ENCODE data around the gene GRAMD2B. TPM values are rescaled to one million over a fixed set of nuclear protein-coding genes. Genes with fewer than 3 reads are reported as not detected.

GRAMD2B gene
- polyA plus RNA-seq, 1 donor from 2014 or later: not detected

GRCh38 chr5:126543009-126543408 lies 119.8 kb downstream of the GRAMD2B start:
- Histone ChIP-seq H3K36me3 (ENCODE audit: insufficient read depth, low read length) (no peaks in the 10 kb centered on the region), H3K27me3 (ENCODE audit: insufficient read depth, low read depth, low read length) (no peaks in the 10 kb centered on the region), H3F3A (ENCODE audit: insufficient read depth, low read length, poor library complexity, severe bottlenecking) (no peaks in the 10 kb centered on the region), H3K4me2 (ENCODE audit: low read length) (no peak overlapping the region), H3K9ac (ENCODE audit: low read length) (no peak overlapping the region), H3K27ac (ENCODE audit: low read length) (no peak overlapping the region), H3K9me2 (ENCODE audit: insufficient read depth, low read length) (no peaks in the 10 kb centered on the region), H4K20me1 (ENCODE audit: insufficient read depth) (no peaks in the 10 kb centered on the region), H3K9me3 (ENCODE audit: low read length) (no peaks in the 10 kb centered on the region), H2AFZ (ENCODE audit: low read depth, low read length) (no peak overlapping the region), H3K79me2 (replicated peaks; ENCODE audit: insufficient read depth, low read length) (no peaks in the 10 kb centered on the region), H3K4me3 (ENCODE audit: low read length) (no peak overlapping the region)
- TF ChIP-seq POLR2AphosphoS5 (IDR thresholded peaks at IDR 0.05) (no peak), EZH2 (IDR thresholded peaks at IDR 0.05; ENCODE audit: borderline replicate concordance, insufficient read depth, low read length, poor library complexity, severe bottlenecking) (no peak), RAD21 (conservative IDR thresholded peaks at IDR 0.05) (no peak), SMC3 (conservative IDR thresholded peaks at IDR 0.05; ENCODE audit: poor library complexity) (no peak), TAF1 (IDR thresholded peaks at IDR 0.05; ENCODE audit: low read depth) (no peak), EP300 (conservative IDR thresholded peaks at IDR 0.05; ENCODE audit: poor library complexity, severe bottlenecking) (no peak), REST (IDR thresholded peaks at IDR 0.05; ENCODE audit: borderline replicate concordance) (no peak), MXI1 (conservative IDR thresholded peaks at IDR 0.05; ENCODE audit: poor library complexity, severe bottlenecking) (no peak)
- TF ChIP-seq, protein P1, sequence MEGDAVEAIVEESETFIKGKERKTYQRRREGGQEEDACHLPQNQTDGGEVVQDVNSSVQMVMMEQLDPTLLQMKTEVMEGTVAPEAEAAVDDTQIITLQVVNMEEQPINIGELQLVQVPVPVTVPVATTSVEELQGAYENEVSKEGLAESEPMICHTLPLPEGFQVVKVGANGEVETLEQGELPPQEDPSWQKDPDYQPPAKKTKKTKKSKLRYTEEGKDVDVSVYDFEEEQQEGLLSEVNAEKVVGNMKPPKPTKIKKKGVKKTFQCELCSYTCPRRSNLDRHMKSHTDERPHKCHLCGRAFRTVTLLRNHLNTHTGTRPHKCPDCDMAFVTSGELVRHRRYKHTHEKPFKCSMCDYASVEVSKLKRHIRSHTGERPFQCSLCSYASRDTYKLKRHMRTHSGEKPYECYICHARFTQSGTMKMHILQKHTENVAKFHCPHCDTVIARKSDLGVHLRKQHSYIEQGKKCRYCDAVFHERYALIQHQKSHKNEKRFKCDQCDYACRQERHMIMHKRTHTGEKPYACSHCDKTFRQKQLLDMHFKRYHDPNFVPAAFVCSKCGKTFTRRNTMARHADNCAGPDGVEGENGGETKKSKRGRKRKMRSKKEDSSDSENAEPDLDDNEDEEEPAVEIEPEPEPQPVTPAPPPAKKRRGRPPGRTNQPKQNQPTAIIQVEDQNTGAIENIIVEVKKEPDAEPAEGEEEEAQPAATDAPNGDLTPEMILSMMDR (IDR thresholded peaks at IDR 0.05; ENCODE audit: poor library complexity, severe bottlenecking): no peak

DNA sequence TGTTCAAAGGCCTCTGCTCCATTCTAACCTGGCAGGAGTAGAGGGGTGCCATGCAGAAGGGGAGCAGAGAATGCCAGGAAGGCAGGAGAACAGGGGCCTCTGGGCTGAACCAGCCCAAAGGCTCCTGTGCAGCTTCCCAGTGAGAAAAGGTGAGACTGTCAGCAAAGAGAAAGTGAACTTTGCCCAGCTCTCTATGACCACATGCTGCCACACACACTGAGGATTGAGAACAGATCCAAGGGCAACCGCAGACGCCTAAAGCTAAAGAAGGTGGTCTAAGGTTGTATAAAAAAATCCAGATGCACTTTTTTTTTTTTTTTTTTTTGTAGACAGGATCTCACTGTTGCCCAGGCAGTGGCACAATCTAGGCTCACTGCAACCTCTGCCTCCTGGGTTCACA lies 120.5 kb downstream of the GRAMD2B start:
- no peaks in the 10 kb centered on the region for H3K9me3 ChIP-seq (ENCODE audit: low read length)
- H3K27ac ChIP-seq (ENCODE audit: low read length): no peak overlapping the region
- no peak overlapping the region for H3K9ac ChIP-seq (ENCODE audit: low read length)
- H3K27me3 ChIP-seq (ENCODE audit: insufficient read depth, low read depth, low read length): no peaks in the 10 kb centered on the region
- H3F3A ChIP-seq (ENCODE audit: insufficient read depth, low read length, poor library complexity, severe bottlenecking): no peaks in the 10 kb centered on the region
- H3K79me2 ChIP-seq (replicated peaks; ENCODE audit: insufficient read depth, low read length): no peaks in the 10 kb centered on the region
- H3K9me2 ChIP-seq (ENCODE audit: insufficient read depth, low read length): no peaks in the 10 kb centered on the region
- H3K4me3 ChIP-seq (ENCODE audit: low read length): no peak overlapping the region
- no peak overlapping the region for H2AFZ ChIP-seq (ENCODE audit: low read depth, low read length)
- H3K4me2 ChIP-seq (ENCODE audit: low read length): no peak overlapping the region
- TF ChIP-seq MXI1 (conservative IDR thresholded peaks at IDR 0.05; ENCODE audit: poor library complexity, severe bottlenecking) (no peak), TAF1 (IDR thresholded peaks at IDR 0.05; ENCODE audit: low read depth) (no peak), SMC3 (conservative IDR thresholded peaks at IDR 0.05; ENCODE audit: poor library complexity) (no peak), EZH2 (IDR thresholded peaks at IDR 0.05; ENCODE audit: borderline replicate concordance, insufficient read depth, low read length, poor library complexity, severe bottlenecking) (no peak), RAD21 (conservative IDR thresholded peaks at IDR 0.05) (no peak), POLR2AphosphoS5 (IDR thresholded peaks at IDR 0.05) (no peak), EP300 (conservative IDR thresholded peaks at IDR 0.05; ENCODE audit: poor library complexity, severe bottlenecking) (no peak), REST (IDR thresholded peaks at IDR 0.05; ENCODE audit: borderline replicate concordance) (no peak)
- TF ChIP-seq, protein P1 (IDR thresholded peaks at IDR 0.05; ENCODE audit: poor library complexity, severe bottlenecking): no peak
- H4K20me1 ChIP-seq (ENCODE audit: insufficient read depth): no peaks in the 10 kb centered on the region
- H3K36me3 ChIP-seq (ENCODE audit: insufficient read depth, low read length): no peaks in the 10 kb centered on the region
